Activated gamma-delta T cell treated with anti-CD3 and anti-CD28 coated beads, Interleukin-2, amount 50 U/mL, for 16 hours (primary cell): ENCODE measurements around the gene SCYGR2.

Experiments
- DNase-seq: peaks from one replicate; pipeline ENCODE4 v3.0.0-alpha.2; 2020; ENCODE audit warnings: low read depth

SCYGR2 gene

DNA sequence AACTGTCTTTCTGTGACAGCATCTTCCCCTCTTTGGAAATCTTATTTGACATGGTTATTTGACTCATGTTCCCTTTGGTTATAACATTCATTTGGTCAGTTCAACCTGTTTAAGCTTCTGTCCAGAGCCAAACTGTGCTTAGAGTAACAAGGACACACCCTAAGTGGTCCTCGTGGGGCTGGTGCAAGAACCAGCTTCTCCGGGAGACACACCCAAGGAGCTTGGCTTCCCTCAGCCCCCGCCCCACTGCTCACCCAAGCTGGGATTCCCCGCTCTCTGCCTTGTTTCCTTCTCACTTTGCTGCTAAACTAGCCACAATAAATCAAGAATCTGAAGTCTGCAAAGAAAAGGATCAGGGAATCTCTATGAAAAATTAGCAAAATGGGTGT lies 14.6 kb downstream of the SCYGR2 start:
- no peak for DNase-seq

DNA sequence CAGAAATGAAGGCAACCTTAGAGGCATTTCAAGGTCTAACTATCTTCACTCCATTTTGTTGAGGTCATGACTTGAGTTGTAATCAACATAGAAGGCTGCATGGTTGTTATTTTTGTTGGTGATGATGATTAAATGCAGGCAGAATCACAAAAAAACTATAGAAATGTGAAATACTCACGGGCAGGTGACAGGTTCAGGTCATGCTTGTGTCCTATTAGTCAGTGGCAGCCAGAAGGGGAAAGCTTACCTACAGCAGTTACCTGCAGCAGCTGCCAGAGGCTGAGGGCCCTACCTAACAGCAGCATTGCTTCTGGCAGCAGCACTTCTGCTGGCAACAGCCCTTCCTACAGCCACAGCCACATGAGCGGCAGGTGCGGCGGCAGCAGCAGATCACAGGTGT lies 15.6 kb downstream of the SCYGR2 start:
- no peak for DNase-seq

DNA sequence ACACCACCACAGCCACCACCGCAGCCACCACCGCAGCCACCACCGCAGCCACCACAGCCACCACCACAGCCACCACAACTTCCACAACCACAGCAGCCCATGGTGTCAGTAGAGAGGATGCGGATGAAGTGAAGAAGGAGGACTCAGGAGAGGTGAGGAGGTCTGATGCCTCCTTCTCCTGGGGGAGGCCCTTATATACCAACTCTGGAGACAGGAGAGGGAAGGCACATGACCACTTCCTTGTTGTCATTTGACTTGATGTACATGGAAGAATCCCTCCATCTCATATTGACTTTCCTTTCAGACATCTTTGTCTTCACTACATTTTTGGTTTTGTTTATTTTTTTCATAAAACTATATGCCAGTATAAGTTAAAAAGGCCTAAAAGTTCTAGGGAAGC lies 16.0 kb downstream of the SCYGR2 start, which contains the start of gene SCYGR3:
Gene SCYGR3, minus strand, starts transcription at position 101 of the 400 bp plus-strand sequence. Its CDS starts 0 bp downstream, at position 101.
- no peak for DNase-seq

DNA sequence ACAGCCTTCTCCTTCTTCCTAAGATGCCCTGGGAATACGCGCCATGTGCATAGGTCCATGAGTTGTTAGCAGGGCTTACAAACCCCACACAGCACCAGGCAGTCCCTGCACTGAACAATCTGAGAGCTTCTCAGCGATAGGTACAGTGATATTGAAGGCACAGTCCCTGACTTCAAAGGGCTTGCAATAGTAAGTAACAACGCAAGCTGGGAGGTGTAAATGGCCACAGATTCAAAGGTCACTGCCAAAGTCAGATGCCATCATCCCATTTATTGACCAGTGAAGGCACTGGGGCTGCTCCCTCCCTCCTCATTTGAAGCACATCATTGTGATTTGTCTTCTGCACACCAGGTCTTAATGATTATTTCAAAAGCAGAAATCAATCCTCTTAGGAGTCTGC lies 16.5 kb downstream of the SCYGR2 start:
- DNase-seq = no peak

DNA sequence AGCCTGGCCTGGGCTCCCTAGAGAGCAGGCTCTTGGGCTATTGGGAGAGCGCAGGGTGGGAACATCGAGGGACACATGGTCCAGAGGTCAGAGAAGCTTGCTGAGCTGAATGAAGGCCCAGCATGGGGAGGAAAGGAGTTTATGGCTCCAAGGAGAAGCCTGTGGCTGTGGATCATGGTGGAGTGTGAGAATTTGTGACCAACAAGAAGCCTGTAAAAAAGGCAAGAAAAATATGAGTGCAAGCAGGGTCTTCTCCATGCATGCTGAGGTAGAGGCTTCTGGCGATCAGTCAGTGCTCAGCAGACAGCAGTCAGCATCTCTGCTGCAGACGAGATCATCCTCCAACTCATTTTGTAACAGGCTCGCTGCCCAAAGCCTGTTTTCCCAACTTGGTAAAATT lies 17.2 kb downstream of the SCYGR2 start:
- no peak for DNase-seq

DNA sequence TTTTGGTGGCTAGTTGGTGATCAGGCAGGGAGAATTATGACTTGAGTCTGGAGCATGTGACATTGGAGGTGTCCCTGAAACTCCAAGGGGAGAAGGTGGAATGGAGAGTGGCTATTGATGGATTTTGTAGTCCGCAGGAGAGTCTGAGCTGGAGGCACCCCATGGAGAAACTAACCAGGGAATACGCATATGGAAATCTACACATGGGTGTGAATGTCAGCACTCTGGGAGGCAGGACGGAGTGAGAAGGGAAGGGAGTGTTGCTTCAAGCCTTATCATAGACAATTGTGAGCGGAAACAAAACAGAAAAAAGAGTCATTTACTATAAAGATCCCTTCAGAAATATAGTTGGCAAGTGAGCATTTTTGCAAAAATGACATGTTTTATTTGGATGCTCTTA lies 17.9 kb downstream of the SCYGR2 start:
- no peak for DNase-seq

DNA sequence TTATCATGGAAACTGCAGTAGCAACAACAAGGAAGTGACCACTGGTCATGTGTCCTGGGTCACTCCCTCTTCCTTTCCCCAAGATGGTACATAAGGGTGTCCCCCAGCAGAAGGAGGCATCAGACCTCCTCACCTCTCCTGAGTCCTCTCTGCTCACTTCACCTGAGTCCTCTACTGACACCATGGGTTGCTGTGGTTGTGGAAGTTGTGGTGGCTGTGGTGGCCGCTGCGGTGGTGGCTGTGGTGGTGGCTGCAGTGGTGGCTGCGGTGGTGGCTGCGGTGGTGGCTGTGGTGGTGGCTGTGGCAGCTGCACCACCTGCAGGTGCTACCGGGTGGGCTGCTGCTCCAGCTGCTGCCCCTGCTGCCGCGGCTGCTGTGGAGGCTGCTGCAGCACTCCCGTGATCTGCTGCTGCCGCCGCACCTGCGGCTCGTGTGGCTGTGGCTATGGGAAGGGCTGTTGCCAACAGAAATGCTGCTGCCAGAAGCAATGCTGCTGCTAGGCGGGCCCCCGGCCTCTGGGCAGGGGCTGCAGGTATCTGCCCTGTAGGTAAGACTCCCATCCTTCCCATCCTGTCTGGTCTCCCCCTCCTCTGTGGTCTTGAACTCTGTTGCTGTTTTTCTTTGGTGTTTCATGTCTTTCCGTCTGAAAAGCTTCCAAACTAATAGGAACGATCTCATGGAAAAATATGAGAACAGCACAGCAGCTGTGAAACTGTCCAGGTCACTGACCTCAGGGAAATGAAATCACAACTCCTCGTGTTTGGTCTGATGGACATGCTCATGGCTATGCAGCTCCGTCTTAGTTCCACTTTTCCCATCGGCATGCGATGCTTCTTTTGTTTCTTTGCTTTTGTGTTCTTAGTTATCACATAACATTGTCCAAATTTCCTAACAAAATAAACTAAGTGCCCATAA lies 18.9 kb downstream of the SCYGR2 start, which contains the start of gene SCYGR4:
Gene SCYGR4, plus strand, starts transcription at position 183 of the 915 bp plus-strand sequence. Its CDS starts 0 bp downstream, at position 183.
- DNase-seq = no peak

DNA sequence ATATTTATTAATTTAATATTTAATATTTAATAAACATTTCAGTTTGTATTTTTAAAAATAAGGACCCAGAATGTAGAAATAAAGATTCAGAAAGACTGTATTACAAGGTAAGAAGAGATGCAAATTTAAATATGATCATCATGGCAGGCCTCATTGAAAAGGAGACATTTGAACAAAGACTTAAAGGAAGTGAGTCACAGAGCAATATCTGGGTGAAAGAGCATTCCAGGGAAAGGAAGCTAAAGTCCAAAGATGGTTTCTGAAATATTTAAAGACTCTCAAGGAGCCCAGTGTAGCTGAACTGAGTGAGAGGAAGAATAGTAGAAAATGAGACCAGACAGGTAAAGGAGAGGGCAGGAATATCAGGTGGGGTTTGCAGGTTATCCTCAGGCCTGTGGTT lies 24.5 kb downstream of the SCYGR2 start:
- DNase-seq = no peak

DNA sequence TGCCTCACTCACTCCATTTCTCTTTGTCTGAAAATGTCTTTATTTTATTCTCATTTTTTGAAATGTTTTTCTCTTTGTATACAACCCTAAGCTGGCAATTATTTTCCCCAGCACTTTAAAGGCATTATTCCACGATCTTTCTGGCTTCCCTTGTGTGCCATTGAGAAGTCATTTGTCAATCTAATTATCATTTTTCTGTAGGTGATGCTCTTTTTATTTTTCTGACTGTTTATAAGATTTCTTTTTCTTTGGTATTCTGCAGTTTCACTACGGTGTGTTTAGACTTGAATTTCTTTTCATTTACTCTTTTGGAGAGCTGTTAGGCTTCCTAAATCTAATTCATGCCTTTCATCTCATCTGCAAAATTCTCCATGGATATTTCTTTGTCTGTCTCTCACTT lies 26.7 kb downstream of the SCYGR2 start:
- no peak for DNase-seq

DNA sequence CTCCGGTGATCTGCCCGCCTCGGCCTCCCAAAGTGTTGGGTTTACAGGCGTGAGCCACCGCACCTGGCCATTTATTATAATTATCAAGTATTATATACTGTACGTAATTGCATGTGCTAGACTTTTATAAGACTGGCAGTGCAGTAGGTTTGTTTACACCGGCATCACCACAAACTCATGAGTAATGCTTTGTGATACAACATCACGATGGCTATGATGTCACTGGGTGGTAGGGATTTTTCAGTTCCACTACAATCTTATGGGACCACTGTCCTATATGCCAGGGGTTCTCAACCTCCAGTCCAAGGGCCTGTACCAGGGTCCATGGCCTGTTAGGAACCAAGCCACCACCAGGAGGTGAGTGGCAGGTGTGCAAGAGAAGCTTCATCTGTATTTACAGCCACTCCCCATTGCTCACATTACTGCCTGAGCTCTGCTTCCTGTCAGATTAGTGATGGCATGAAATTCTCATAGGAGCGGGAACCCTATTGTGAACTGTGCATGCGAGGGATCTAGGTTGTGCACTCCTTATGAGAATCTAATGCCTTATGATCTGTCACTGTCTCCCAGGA lies 28.0 kb downstream of the SCYGR2 start:
- DNase-seq = no peak

DNA sequence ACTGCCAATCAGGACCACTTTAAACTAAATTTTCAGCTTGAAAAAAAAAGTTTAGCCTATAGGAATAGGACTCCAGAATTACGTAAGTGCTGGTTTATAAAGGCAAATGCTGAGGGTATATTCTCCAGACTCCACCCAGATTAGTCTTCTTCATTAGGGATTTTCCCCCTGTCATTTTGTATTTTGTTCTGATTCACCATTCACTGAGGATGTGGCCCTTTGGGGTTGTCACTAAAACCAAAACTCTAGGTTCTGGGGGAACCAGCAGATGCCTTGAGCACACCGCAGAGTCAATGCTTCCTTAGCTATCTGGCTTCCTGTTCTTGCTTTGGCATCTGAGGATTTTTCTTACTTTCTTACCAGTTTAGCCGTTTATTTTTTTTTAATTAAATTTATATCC lies 29.1 kb downstream of the SCYGR2 start:
- DNase-seq = no peak

DNA sequence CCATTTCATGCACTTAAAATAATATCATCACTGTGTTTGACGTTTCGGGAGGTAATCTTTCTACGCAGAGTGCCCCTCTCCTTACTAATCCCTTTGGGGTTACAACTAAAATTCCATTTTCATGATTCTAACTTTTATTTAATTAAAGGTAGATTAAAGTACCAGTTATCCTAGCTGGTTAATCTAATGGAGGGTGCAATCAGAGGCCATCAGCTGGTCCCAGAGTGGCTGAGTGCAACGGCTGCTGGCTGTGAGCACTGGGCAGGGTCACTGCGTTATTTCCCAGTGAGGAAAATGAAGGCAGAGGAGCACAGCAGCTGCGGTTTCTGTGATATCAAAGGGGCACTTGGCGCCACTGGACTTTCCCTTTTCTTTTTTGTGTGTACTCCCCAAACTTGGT lies 30.7 kb downstream of the SCYGR2 start:
- DNase-seq = no peak

DNA sequence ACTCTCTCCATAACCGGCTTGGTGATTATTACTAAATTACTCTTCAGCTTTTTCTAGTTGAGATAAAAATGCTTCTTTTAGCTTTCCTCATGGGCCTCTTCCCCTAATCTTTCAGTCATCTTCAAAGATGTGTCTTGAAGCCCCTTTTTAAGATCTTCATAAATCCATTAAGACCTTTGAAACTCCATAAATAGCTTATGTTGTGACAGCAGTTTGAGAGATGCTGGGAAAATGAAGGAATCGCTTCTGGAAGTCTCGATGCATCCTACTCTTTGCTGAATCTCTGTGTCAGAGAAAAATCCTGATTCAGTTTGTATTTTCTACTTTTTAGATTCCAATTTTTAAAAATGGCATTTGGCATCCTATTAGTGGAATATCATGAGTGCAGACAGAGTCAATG lies 31.6 kb downstream of the SCYGR2 start:
- no peak for DNase-seq

DNA sequence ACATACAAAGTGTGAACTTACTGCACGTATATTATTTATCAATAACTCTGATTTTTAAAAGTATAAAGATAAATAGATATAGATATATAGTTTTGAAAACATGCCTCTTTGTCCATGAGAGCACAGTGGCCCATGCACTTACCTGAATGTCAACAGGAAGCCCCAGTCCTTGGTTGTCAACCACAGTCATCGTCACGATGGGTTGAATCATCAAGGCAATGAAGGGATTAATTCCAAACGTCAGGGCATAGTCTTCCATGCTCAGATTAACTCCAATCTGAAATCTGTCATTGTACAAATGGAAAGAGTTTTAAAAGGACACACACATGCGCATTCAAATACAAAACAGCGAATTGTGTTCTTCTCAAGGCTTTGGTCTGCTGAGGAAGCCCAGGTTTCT lies 34.1 kb downstream of the SCYGR2 start:
- DNase-seq = no peak

DNA sequence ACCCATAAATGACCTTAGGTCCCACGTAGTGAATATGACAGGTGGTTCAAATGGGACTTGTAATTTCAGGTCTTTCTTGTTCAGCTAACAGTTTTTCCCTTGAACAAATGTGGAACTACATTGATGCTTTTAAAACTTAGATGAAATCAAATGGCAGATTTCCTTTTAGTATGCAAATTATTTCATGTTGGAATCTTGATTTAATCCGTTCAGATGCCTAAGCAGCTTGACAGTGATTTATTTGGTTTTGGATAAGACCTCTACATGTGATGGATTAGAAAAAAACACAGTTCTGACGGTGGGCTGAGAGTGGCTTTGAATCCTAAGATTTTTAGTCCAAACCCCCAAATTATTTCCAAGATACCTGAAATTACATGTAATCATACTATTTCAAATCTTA lies 35.5 kb downstream of the SCYGR2 start:
- no peak for DNase-seq

DNA sequence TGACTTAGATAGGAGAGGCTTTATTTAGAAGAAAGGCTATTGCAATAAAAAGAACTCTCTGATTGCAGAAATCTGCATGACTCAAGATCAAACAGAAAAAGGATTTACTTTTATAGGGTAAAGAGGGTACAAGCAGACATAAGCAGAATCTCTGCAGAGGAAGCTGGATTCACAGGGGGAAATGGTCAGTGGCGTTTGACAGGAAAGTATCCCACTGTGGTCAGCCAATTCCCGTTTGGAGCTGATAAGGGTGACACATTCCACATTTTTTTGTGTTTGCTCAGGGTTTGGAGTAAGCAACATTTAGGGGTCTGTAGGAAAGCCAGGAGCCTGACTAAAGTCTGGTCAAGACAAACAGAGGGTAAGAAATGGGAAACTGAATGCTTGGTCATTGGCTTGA lies 44.0 kb downstream of the SCYGR2 start:
- DNase-seq = no peak

DNA sequence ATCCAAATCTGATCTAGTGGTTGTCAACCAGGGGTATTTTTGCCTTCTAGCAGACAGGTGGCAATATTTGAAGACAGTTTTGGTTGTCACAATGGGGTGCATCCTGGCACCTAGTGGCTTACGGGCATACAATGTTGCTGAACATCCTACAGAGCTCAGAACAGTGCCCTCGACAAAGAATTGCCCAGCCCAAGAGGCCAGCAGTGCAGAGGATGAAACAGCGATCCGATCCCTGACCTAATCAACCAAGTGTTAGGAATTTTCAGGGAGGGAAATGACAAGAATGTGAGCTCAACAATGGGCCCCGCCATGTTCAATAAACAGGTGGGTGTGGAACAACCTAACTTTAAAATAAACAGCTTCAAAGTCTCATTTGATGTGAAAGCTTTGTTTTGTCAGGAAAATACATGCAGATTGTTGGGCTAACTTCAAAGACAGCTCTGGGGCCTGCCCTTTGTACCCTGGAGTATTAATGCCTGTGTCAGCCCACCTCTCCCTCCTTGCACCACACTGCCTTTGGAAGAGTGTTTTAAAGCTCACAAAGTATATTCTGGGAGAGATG lies 45.4 kb downstream of the SCYGR2 start:
- no peak for DNase-seq
